Adrenal gland (tissue), 12 donors: ENCODE measurements around the gene F12. TPM values are rescaled to one million over a fixed set of nuclear protein-coding genes. Genes with fewer than 3 reads are reported as not detected.
A peak's percentile ranks its signal among the peaks of the same experiment; 100 is the strongest.

ENCODE experiments used
- DNase-seq, 7 donors: peaks; one replicate each; pipeline ENCODE4 v3.0.0-alpha.2; 2019 to 2020
- H3K27ac ChIP-seq, 5 donors: fragments of 200-600 bp; sonication (generic) in 4 of 5; 1 replicate in 3 of 5; 2 replicates in 2 of 5; pipeline versions ENCODE4 v1.5.1 to v1.8.0; 2016 to 2020; ENCODE audit warnings: mild to moderate bottlenecking in 1 of 5
- H3K27me3 ChIP-seq: fragments of 200-600 bp; 2 replicates; pipeline ENCODE4 v1.8.0; 2021
- H3K36me3 ChIP-seq, 2 donors: fragments of 200-600 bp; replicated peaks in 1 of 2; 1 replicate in 1 of 2; 2 replicates in 1 of 2; pipeline versions ENCODE4 v1.5.1 to v1.8.0; 2018 to 2022
- H3K4me1 ChIP-seq, 2 donors: fragments of 200-600 bp; replicated peaks in 1 of 2; 1 replicate in 1 of 2; 2 replicates in 1 of 2; pipeline versions ENCODE4 v1.5.1 to v1.8.0; 2018 to 2021
- H3K4me3 ChIP-seq, 4 donors: fragments of 200-600 bp; sonication (generic) in 3 of 4; one replicate each; pipeline ENCODE4 v1.5.1; 2016 to 2018
- H3K9me3 ChIP-seq, 3 donors: fragments of 200-600 bp; sonication (generic) in 1 of 3; replicated peaks in 1 of 3; 1 replicate in 2 of 3; 2 replicates in 1 of 3; pipeline versions ENCODE4 v1.5.1 to v1.8.0; 2016 to 2021
- POLR2A ChIP-seq, 2 donors: fragments of 450-650 bp; IDR thresholded peaks; one replicate each; pipeline ENCODE4 v1.6.1; 2017; ENCODE audit warnings: antibody characterized with exemption in 2 of 2, mild to moderate bottlenecking in 2 of 2, moderate library complexity in 1 of 2
- WGBS, 4 donors: extraction: QIAGEN DNeasy Blood & Tissue Kit in 2 of 4; methylation state at CpG; one replicate each; pipeline versions ENCODE4 v1.1.5 to v1.1.7; 2013 to 2017; 5-methylcytosine and 5-hydroxymethylcytosine counted together
- intact Hi-C, 2 donors: fragments of 100-400 bp; cut with DNase I; formaldehyde crosslinking; loops; one replicate each; pipeline versions ENCODE4 v1.14.1 to v1.15.0; 2022 to 2023
- polyA plus RNA-seq, 3 donors: library from polyadenylated mRNA; stranded (reverse); fragments of 200-250 nt in 2 of 3; fragments of 350-450 nt in 1 of 3; fragmentation: Illumina TruSeq in 1 of 3; extraction: RNeasy Lipid Tissue Mini Kit (QIAGEN cat#74804) in 1 of 3; gene quantifications; one replicate each; pipeline ENCODE4 v1.2.3, GENCODE V29; 2013 to 2014
- total RNA-seq, 9 donors: library from RNA; depleted of rRNA in 4 of 9; stranded (reverse); fragments of >200 nt in 4 of 9; fragments of 120-200 nt in 1 of 9; fragmentation: NEBNext Ultra II Directional in 1 of 9; extraction: Animal tissue kit (Norgen Biotek cat#: 25700) in 1 of 9; gene quantifications; one replicate each; pipeline versions ENCODE4 v1.1.0 to v1.2.4, GENCODE V29; 2013 to 2023
- TF ChIP-seq, protein P1 (sequence below), 6 experiments: fragments of 450-650 bp in 4 of 6; fragments of 200-600 bp in 2 of 6; sonication (generic) in 1 of 6; IDR thresholded peaks; 1 replicate in 5 of 6; 2 replicates in 1 of 6; pipeline versions ENCODE4 v1.5.1 to v1.8.0; 2016 to 2021; ENCODE audit warnings: antibody characterized with exemption in 6 of 6, mild to moderate bottlenecking in 2 of 6, moderate library complexity in 1 of 6
- donor health status: healthy with polysubstance abuse.
- donor health status: Bipolar disorder and iron deficiency.
- donor health status: DM: yes; HTN: yes; CAD: no.
- donor health status: DM: no; HTN: no; CAD: no.
- donor health status: DM: no; HTN: no; CAD: no.
- donor health status: DM: yes; HTN: yes; CAD: no.

The F12 gene
- total and polyA plus RNA-seq, 12 donors, result 0.11 to 0.80 (median 0.36) TPM; not detected in 3

GRCh38 chr5:177372910-177373309 is 36.5 kb downstream of the F12 start:
- no peak overlapping the region for H3K4me3 ChIP-seq
- 88 to 98% (median 95%) methylated on average over 5 to 6 of the region's 6 CpGs for WGBS, 4 donors
- TF ChIP-seq POLR2A (IDR thresholded peaks at IDR 0.05), result no peak
- TF ChIP-seq, protein P1, sequence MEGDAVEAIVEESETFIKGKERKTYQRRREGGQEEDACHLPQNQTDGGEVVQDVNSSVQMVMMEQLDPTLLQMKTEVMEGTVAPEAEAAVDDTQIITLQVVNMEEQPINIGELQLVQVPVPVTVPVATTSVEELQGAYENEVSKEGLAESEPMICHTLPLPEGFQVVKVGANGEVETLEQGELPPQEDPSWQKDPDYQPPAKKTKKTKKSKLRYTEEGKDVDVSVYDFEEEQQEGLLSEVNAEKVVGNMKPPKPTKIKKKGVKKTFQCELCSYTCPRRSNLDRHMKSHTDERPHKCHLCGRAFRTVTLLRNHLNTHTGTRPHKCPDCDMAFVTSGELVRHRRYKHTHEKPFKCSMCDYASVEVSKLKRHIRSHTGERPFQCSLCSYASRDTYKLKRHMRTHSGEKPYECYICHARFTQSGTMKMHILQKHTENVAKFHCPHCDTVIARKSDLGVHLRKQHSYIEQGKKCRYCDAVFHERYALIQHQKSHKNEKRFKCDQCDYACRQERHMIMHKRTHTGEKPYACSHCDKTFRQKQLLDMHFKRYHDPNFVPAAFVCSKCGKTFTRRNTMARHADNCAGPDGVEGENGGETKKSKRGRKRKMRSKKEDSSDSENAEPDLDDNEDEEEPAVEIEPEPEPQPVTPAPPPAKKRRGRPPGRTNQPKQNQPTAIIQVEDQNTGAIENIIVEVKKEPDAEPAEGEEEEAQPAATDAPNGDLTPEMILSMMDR (IDR thresholded peaks at IDR 0.05), result no peak
- H3K27me3 ChIP-seq, result no peaks in the 10 kb centered on the region
- H3K27ac ChIP-seq, result no peak overlapping the region
- peaks cover 0 to 6% of the 10 kb centered on the region in 2 donors for H3K4me1 ChIP-seq
- no peak for DNase-seq
- no peaks in the 10 kb centered on the region for H3K36me3 ChIP-seq
- intact Hi-C loops, result no loop called here
- H3K9me3 ChIP-seq, result no peaks in the 10 kb centered on the region

GRCh38 chr5:177372034-177372896 is 37.1 kb downstream of the F12 start:
- Histone ChIP-seq H3K27ac (no peak overlapping the region), H3K9me3 (no peaks in the 10 kb centered on the region), H3K4me1 (peaks cover 4 to 13% of the 10 kb centered on the region in 2 donors), H3K36me3 (no peaks in the 10 kb centered on the region), H3K27me3 (no peaks in the 10 kb centered on the region), H3K4me3 (no peak overlapping the region)
- intact Hi-C loops, result no loop called here
- 66 to 88% (median 84%) methylated on average over 2 to 12 of the region's 12 CpGs for WGBS, 4 donors
- no peak for TF ChIP-seq POLR2A (IDR thresholded peaks at IDR 0.05)
- TF ChIP-seq, protein P1 (IDR thresholded peaks at IDR 0.05), result no peak
- DNase-seq, result peak in 1 of 7 donors; percentile 23

- 56 to 87% (median 65%) methylated on average over 16 to 26 of the region's 26 CpGs for WGBS, 4 donors
- Histone ChIP-seq H3K36me3 (no peaks in the 10 kb centered on the region), H3K4me1 (peaks cover 10 to 18% of the 10 kb centered on the region in 2 donors), H3K27ac (peak overlapping the region in 2 of 5 donors; percentile 12 to 70), H3K4me3 (peak overlapping the region in 2 of 4 donors; percentile 5 to 53), H3K27me3 (no peaks in the 10 kb centered on the region), H3K9me3 (no peaks in the 10 kb centered on the region)
- intact Hi-C loops, result no loop called here
- peak in 4 of 7 donors; percentile 25 to 46 (median 36) for DNase-seq
- TF ChIP-seq POLR2A (IDR thresholded peaks at IDR 0.05), result no peak
- TF ChIP-seq, protein P1 (IDR thresholded peaks at IDR 0.05), result no peak
Measured at GRCh38 chr5:177371120-177372033, 38.0 kb downstream of the F12 start.
